GM15510 (cell line): ENCODE results near the gene CPNE6.

Source experiments
- POLR2A ChIP-seq: IDR thresholded peaks from 3 replicates; pipeline ENCODE4 v1.6.1; 2011; ENCODE audit warnings: borderline replicate concordance; ENCODE audit not compliant: insufficient read length; ENCODE audit errors: extremely low read depth

CPNE6 gene

DNA sequence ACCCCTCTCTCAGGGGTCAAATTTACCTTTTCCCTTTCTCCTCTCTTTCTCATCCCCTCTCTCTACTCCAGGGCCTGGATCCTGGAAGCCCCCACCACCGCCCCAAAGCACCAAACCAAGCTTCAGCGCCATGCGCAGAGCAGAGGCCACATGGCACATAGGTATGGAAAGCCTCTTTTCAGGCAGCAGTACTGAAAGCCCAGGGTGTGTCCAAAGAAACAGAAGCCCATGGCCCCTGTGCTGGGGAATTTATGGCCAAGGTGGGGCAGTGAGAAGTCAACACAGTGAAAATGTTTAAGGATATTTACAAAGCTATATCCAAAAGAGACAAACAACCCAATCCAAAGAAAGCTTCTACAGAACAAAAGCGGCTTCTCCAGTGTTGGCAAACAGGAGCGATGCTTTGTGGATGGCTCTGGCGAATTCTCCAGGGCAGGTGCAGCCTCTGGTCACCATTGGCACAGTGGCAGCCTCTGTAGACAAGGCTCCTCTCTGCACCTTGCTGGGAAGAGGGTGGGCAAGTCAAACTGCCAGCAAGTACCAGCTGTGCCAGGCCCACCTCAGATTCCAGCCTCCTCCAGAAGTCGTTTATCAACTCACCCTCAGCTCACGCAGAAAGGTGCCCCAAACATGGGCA, 4.7 kb upstream of the CPNE6 start:
- TF ChIP-seq POLR2A, result no peak

GRCh38 chr14:24067133-24068082, 4.0 kb upstream of the CPNE6 start:
- no peak for TF ChIP-seq POLR2A

- TF ChIP-seq POLR2A, result no peak
Measured at GRCh38 chr14:24068711-24069410, 2.5 kb upstream of the CPNE6 start.

- no peak for TF ChIP-seq POLR2A
Measured at GRCh38 chr14:24069411-24069735, 2.0 kb upstream of the CPNE6 start.

DNA sequence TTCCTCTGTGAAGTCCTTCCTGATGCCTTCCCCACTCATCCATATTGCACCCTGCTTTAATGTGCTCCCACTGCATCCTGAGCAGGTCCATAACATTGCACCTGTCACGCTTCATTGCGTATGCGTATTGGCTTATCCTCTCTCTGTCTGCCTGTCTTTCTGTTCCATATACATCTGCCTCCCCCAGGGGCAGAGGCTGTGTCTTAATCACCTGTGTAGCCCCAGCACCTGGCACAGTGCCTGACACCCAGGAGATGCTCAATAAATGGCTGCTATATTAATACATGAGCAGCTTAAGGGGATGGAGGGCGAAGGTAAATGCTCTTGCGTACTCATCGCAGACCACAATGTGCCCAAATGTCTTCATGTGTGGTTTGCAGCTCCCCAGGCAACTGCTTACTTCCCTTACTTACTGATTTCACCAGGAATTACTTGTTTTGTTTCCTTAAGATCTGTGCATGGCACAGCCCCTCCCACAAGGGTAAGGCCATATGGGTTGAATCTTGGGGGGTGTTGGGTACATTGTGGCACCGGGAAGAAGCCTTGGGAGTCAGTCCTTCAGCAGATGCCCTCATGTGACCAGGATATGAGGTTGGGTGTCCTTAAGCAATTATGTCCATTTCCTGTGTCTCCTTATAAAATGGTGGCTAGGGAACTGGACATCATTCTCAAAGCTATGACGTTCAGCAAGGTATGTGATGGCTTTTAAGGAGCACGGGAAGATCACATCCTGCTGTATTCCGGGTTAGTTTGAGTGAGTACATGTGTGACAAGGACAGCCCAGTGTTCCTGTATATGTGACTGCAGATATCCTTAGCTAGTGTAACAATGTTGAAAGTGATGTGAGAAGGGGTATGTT, 848 bp upstream of the CPNE6 start:
- no peak for TF ChIP-seq POLR2A

DNA sequence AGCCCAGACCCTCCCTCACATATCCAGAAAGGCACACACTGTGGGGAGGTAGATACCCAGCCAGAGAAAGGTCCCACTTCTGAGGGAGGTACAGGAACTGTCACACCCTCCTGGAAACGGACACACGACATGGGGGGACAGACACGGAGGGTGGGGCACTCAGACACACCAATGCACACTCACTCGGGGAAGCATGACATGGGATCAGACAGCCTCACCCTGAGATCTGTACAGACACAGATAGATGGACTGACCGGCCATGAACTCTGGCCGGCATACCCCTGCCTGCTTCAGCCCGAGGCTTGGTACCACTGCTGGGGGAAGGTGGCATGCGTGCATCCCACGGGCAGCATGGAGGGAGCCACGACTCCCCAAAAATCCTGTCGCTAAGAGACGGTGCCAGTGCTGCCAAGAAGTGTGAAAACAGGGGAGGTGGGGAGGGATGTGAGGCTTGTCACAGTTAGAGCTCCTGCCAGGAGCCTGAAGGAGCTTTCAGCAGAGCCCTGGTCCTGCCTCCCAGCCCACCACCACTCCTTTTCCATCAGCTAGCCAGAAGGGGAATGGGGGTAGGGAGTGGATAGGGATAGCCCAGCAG, 571 bp downstream of the CPNE6 start:
- no peak for TF ChIP-seq POLR2A

GRCh38 chr14:24072436-24072835, 1.1 kb downstream of the CPNE6 start:
- TF ChIP-seq POLR2A, result no peak

GRCh38 chr14:24072881-24073877, 1.8 kb downstream of the CPNE6 start:
- no peak for TF ChIP-seq POLR2A

DNA sequence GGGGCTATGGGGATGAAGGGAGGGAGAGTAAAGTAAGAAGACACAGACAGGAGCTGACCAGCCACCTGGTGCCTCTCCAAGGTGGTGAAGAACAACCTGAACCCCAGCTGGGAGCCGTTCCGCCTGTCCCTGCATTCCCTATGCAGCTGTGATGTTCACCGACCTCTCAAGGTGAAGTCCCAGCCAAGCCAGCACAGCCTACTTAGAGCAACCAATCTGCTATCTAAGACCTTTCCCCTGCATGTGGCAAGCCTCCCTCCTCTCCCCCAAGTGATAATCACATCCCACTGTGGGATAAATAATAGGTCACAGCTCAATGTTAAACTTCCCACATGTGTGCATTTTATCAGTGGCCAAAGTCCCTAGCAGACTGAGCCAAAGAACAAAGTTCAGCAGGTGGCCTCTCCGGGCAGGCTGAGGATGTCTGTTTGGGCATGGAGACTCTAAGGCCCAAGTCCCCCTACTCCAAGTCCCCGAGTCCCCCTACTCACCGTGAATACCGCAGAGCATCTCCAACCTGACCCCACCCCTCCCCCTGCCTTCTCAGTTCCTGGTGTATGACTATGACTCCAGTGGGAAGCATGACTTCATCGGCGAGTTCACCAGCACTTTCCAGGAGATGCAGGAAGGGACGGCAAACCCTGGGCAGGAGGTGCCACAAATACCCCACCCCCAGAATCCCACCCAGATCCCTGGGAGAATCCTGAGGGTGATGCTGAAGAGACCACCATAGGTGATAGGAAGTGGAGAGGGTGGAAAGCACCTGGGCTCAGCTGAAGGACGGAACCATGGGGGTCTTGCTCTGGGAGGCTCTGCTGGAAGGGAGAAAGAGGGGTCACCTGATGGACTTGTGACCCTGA, 3.5 kb downstream of the CPNE6 start:
- no peak for TF ChIP-seq POLR2A

DNA sequence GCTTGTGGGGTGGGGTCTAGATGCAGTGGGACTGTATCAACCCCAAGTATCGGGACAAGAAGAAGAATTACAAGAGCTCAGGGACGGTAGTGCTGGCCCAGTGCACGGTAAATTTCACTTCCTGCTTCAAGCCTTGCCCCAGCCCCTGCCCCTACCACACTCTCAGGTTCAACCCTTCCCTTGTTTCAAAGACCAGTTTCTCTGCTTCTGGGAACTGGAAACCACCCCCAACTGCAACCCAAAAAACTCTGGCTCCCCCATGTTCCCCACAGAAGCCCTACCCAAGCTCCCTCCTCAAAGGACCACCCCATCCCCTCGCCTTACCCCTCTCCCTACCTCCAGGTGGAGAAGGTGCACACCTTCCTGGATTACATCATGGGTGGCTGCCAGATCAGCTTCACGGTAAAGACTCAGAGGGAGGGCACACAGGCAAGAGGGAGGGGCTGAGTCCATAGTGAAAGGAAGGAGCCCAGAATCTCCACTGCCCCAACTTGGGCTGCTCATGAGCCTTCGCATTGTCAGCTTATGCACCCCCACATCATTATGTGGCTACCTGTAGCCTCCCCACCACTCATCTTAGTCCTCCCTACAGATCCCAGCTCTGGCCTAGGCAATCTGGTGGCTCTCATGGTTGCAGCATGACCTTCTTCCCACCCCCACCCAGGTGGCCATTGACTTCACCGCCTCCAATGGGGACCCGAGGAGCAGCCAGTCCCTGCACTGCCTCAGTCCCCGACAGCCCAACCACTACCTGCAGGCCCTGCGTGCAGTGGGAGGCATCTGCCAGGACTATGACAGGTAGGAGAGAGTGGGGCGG, 4.3 kb downstream of the CPNE6 start:
- no peak for TF ChIP-seq POLR2A

GRCh38 chr14:24076302-24076601, 4.9 kb downstream of the CPNE6 start:
- no peak for TF ChIP-seq POLR2A
